HUDEP-2 (cell line): ENCODE measurements around the gene ZBTB46.
"Not testable (repeated sequence)": the region's sequence is repeated elsewhere in the genome, so short reads cannot be mapped to it uniquely, and the experiment has no call there.

Experiments
- DNase-seq, 76 experiments: peaks; one replicate each; lab custom pipeline; 2025; ENCODE audit not compliant: unreplicated experiment in 76 of 76; lab: John Stamatoyannopoulos, UW

ZBTB46 gene

GRCh38 chr20:63858393-63859165 lies 27.5 kb upstream of the ZBTB46 start:
- no peak for DNase-seq

GRCh38 chr20:63857764-63858392 lies 26.8 kb upstream of the ZBTB46 start:
- no peak for DNase-seq

- DNase-seq, result no peak
These were observed 25.0 kb upstream of the ZBTB46 start for GRCh38 chr20:63856098-63856511.

GRCh38 chr20:63855363-63856097 lies 24.5 kb upstream of the ZBTB46 start:
- DNase-seq, result no peak

GRCh38 chr20:63854766-63855362 lies 23.8 kb upstream of the ZBTB46 start:
- DNase-seq, result no peak

GRCh38 chr20:63854069-63854765 lies 23.2 kb upstream of the ZBTB46 start:
- DNase-seq, result no peak

GRCh38 chr20:63853733-63854068 lies 22.6 kb upstream of the ZBTB46 start:
- DNase-seq, result not testable (repeated sequence)

- DNase-seq, result not testable (repeated sequence)
These were observed 20.5 kb upstream of the ZBTB46 start for GRCh38 chr20:63851548-63851943.

- DNase-seq, result no peak
These were observed 19.9 kb upstream of the ZBTB46 start for GRCh38 chr20:63850689-63851547.

- DNase-seq, result no peak
These were observed 17.2 kb upstream of the ZBTB46 start for GRCh38 chr20:63848003-63848911.

GRCh38 chr20:63847237-63848002 lies 16.4 kb upstream of the ZBTB46 start:
- no peak for DNase-seq

- no peak for DNase-seq
These were observed 15.8 kb upstream of the ZBTB46 start for GRCh38 chr20:63846888-63847236.

- peak in 6 of 76 experiments; percentile 6 to 39 (median 26) for DNase-seq
These were observed 15.2 kb upstream of the ZBTB46 start for GRCh38 chr20:63846128-63846771.

- DNase-seq, result no peak
These were observed 13.5 kb upstream of the ZBTB46 start for GRCh38 chr20:63844511-63844991.

GRCh38 chr20:63843778-63844177 lies 12.7 kb upstream of the ZBTB46 start:
- no peak for DNase-seq

- DNase-seq, result no peak
These were observed 12.2 kb upstream of the ZBTB46 start for GRCh38 chr20:63843222-63843621.

GRCh38 chr20:63842258-63842657 lies 11.2 kb upstream of the ZBTB46 start:
- no peak for DNase-seq
